Renal cortex interstitium (tissue), 11 donors: ENCODE results near the gene CD82. TPM values are rescaled to one million over a fixed set of nuclear protein-coding genes. Genes with fewer than 3 reads are reported as not detected.

Experiments
- DNase-seq, 11 donors: peaks; one replicate each; pipeline ENCODE4 v3.0.0-alpha.2; 2013; ENCODE audit warnings: low read depth in 9 of 11, low spot score in 4 of 11; ENCODE audit errors: extremely low read depth in 1 of 11
- polyA plus RNA-seq, 3 donors: library from polyadenylated mRNA; unstranded; fragments of 120-200 nt; gene quantifications; one replicate each; pipeline ENCODE4 v1.2.1, GENCODE V29; 2013; ENCODE audit not compliant: insufficient read length in 3 of 3

The CD82 gene
- polyA plus RNA-seq, 3 donors, result 7.8 to 15.0 (median 13.8) TPM

DNA sequence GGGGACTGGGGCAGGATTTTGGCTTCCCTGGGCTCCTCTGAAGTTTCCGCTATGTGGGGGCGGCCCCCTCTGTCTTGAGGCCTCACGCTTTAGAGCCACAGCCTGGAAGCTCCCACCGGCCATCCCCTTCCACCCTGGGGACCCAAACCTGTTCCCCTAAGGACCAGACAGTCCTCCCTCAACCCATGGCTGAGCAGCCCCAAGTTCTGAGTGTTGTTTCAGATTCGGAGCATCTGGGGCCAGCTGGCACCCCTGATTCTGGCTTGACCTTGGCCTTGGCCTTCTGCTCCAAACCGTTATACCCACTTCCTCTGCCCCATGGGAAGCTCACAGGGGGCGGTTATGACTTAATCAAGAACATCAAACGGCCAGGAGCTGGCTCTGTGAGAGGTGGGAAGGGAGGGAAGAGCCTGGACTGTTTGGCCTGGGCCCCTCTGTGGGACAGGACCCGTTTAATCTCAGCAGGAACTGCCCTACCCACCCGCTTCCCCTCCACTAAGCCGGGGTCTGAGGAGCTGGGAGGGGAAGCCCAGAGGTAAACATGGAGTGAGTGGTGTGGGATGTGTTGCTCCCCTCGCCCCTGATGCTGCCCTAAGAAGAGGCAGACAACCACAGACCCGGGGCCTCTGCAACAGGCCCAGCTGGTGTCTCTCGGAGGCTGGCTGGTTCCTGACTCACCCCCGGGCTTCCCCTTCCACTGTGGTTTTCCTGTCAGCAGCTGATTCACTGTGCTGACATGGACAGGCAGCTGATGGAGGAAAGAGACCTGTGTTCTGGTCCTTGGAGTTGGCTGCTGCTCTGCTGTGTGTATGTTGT, 3.4 kb downstream of the CD82 start:
- DNase-seq, result no peak

GRCh38 chr11:44570411-44571155, 5.1 kb downstream of the CD82 start:
- no peak for DNase-seq

DNA sequence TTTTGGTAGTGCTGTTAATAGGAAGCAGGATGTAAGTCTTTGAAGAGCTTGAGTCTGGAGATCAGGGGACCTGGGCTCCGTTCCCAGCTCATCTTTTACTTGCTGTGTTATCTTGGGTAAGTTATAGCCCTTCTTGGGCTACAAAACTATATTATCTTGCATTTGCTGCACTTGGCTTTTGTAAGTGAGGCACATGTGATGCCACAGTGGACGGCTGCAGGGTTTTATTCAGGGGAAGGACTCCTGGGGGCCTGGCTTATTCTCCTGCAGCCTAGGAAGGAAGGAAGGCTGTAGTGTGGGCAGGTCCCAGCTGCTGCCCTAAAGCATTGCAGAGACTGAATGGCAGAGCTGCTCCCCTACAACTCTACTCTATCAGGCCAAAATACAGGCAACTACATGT, 6.4 kb downstream of the CD82 start:
- no peak for DNase-seq

DNA sequence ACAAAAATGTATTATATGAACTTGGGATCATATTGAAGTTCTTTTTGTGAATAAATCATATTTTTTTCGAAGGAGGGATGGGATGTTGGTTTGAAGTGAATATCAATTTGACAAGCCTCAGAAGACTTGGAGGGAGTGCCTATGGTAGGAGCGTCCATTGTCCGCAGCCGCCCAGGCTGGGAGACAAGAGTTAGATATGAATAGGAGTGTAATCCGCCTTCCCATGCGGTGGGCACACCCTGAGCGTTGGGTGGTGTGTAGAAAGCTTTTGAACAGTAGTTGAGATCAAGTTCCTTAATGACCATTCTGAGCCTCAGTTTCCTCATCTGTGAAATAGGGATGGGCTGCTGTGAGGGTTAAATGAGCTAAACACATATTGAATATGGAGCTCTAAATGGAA, 7.0 kb downstream of the CD82 start:
- DNase-seq, result no peak

GRCh38 chr11:44572884-44573283, 7.4 kb downstream of the CD82 start:
- DNase-seq, result no peak

DNA sequence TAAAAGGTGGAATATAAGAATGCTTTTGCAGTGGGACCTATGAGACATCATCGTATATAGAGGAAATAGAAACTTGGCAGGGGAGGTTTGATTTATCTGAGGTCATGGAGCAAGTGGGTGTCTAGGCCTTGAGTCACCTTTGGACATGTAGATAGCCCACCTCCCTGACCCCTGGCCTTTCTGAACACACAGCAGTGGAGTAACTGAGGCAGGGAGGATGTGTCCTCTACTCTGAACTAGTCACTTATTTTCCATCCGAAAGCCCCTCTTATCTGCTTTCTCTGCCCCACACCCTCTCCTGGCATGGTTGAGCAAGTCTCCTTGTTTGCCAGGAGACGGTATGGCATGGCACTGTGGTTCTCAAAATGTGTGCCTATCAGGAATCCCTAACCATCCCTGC, 7.9 kb downstream of the CD82 start:
- no peak for DNase-seq

DNA sequence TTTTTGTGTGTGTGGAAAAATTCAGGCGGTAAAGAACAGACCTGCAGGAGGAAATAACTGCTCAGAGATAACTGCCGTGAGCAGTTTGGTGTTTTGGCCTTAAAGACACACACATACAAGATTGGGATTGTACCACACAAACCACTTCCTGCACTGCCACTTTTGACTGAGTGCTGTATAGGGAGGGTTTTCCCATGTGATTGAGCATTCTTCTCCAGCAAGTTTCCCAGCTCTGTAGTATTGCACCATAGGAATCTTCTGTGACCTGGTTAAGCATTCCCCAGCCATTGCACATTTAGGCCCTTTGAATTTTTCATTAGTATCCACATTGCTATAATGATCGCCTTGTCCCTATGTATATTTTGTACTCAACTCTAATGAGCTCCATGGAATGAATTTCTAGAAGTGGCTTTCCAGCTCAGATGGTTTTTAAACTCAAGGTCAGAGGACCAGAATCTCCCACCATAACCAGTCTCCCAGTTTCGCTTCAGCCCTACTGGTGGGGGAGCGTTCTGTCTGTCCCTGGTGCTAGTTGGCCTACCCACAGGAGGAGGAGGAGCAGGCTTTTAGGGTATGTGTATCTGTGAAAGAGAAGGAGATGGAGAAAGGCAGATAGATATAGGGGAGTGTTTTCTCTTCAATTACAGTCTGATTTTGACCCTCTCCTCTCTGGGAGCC, 9.3 kb downstream of the CD82 start:
- no peak for DNase-seq

DNA sequence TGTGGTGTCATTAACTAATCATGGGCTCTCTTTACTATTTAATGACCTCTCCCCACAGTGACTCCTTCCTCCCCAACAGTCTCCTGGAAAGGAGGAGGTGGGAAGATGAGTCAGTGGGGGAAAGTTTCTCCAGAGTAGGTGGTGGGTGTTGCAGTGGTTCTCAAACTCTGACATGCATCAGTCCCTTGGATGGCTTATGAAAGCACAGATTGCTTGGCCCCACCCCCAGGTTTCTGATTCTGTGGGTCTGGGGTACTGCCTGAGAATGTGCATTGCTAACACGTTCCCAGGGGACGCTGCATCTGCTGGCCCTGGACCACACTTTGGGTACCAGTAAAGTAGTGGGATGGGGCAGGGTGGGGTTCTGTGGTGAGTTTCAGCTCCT, 9.8 kb downstream of the CD82 start:
- DNase-seq, result no peak

DNA sequence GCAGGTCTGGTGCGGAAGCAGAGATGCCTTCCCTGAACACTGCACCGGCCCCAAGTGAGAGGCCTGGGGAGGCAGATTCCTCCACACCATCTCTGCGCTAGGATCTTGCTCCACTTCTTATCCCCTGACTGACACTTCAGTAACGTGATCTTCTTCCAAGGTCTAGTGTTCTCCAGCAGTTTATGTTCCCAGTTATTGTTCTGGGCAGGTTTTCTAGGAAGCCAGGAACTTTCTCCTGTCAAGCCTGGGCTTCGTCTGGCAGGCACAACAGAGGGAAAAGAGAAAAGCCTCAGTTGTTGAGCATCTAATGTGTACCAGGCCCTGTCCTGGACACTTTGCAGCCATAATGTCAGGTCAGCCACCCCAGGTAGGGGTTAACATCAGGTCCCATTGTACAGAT, 10.5 kb downstream of the CD82 start:
- DNase-seq, result no peak

DNA sequence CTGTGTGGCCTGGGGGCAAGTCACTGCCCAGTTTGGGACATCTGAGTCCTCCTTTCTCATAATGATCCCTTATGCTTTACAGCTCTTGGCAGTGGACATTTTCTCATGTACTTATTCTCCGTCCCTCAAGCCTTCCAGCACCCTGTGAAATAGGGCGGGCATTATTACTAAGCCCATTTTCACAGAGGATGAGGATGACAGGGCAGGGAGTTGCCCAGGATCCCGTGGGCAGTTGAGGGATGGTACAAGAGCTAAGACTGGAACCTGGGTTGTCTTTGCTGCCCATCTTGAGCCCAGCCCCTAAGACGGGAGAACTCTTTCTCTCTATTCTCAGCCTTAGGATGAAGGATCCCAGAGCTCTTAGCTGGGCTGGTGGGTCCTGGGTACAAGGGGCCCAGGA, 11.2 kb downstream of the CD82 start:
- no peak for DNase-seq

DNA sequence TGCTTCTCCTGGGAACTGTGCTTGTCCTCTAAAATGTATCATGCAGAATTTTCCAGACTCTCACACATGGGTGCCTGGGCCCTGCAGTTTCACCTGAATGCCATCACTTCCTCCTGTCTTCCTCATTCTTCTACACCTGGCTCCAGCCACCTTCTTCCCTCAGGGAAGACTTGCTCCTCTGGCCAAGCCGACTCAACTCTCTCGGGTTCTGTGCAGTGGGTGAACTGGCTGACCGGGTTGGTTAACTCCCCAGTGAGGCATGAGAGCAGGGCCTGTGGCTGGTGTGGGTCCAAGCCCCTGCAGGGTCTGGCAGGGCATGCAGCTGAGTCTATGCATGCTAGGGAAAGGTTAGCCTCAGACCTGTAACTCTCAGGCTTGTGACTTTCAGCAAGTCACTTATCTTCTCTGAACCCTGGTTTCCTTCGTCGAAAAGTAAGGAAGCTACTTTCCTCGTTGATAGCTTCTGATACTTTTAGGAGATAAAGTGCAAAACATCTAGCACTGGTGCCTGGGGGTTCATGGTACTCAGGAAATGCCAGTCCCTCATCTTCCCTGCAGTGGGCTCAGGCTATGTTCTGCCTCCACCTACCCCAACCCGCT, 11.9 kb downstream of the CD82 start:
- DNase-seq, result no peak

GRCh38 chr11:44578279-44578678, 12.8 kb downstream of the CD82 start:
- no peak for DNase-seq

GRCh38 chr11:44579302-44579761, 13.9 kb downstream of the CD82 start:
- DNase-seq, result no peak

DNA sequence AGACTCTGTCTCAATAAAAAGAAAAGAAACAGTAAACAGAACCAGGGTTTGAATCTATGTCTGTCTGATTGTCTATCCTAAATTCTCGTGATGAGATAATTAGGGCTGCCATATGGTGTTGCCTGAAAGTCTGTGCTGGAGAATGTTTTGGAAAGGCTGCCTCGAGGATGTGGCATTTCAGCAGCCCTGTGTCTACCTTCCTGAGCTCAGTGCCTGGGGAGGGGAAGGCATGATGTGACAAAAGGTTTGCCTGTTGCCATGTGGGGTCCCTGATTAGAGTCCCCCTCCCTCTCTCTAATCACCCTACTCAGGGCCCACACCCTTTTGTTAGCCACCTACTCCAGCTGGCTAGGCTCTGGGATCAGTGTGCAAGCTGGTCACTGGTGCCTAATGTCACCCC, 15.2 kb downstream of the CD82 start:
- no peak for DNase-seq

GRCh38 chr11:44581246-44581645, 15.8 kb downstream of the CD82 start:
- DNase-seq, result no peak

DNA sequence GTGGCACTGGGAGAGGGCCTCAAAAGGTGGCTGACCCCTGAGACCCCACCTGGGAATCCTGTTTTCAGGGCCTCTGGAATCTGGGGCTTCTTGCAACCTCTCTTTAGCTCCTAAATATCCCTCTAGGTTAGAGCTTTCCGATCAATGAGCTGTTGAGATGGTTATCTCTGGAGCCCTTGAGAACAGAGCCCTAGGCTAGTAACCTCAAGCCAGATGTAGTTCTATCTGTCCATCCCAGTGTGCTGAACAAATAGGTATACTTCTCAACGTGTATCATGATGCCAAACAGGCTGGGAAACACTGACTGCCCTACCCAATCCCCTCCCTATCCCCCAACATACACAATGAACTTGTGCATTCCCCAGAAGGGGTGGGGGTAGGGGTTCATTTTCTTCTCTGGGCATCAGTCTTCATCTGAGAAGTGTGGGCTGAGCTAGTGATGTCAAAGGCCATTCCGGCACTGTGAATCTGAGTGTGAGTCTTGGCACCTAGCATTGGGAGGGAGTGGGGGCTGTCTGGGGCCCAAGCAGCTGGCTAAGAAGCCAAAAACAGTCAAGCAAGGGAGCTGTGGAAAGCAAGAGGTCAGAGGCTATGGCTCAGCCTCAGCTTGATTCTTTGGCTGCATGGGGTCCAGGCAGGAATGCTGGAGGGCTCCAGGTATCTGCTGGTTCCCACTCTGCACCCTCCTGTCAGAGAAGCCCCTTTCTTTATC, 17.3 kb downstream of the CD82 start:
- no peak for DNase-seq

DNA sequence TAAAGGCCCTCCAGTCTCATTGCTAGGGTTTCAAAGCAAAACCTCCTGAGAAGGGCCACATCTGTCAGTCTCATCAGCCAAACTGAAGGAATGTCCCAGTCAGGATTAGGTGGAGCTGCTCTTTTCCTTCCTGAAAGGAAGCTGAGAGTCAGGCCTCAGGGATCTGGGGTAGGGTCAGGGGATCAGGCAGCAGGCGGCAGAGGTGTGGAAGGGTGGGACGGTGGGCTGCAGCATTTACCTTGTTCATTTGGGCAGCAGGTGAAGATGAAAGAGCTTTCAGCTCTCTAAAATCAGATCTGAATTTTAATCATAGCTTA, 17.8 kb downstream of the CD82 start:
- DNase-seq, result no peak

DNA sequence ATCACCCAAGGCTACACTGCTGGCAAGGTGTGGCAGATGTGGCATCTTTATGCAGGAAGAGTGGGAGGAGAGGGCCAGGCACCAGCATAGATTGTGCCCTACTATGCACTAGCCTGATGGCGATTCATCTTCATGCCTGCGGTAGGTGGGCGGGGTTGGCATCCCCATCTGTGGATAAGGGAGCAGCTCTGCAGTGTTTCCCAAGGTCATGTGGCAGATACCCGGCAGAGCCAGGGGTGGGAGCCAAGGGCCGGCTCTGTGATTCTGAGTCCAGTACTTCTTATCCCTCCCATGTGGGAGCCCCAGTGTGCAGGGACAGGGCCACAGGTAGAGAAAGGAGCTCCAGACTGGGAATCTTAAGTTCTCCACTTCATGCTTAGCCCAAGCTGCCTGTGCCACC, 20.0 kb downstream of the CD82 start:
- DNase-seq, result no peak

GRCh38 chr11:44589301-44589700, 23.8 kb downstream of the CD82 start:
- peak in 2 of 11 donors; percentile 18 to 42 for DNase-seq
